Inflammatory macrophage (primary cell): ENCODE data around the gene EPHA5.

ENCODE experiments used
- DNase-seq, 2 donors: peaks; one replicate each; pipeline ENCODE4 v3.0.0-alpha.2; 2020 to 2022

Gene EPHA5

DNA sequence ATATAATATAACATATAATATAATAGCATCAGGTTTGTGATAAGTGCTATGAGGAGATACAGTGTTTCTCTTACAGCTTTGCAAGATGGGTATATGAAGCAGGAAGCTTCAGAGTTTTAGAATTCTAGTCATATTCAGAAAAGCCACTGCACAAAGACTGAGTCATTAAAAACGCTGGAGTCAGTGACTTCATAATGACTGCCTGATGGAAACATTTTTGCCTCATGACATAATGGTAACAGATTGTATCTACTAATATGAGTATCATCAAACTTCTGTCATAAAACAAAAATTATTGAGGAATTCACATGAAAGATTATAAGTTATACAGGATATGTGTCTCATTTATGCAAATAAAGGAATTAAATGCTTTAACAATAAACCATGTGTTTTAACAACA, 46.8 kb downstream of the EPHA5 start:
- no peak for DNase-seq

GRCh38 chr4:65617416-65617815, 52.9 kb downstream of the EPHA5 start:
- DNase-seq = no peak

GRCh38 chr4:65604515-65604914, 65.8 kb downstream of the EPHA5 start:
- no peak for DNase-seq

DNA sequence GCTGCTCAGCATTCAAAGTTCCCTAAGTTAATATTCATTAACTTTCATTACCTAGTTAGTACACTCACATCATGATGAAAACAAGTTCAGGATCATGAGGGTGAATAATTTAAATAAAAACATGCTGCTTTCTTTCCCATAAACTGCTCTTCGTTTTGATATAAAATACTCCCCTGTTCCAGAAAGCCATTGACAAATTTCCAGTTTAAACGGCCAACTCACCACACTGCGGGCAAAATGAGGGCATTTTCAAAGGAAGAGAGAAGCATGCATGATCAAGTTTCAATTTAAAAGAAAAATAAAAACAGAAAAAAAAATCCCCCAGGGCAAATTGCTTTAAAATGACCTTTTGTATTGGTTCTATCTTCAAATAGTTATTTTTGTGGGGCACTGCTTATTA, 69.6 kb downstream of the EPHA5 start:
- no peak for DNase-seq

GRCh38 chr4:65599340-65599739, 70.9 kb downstream of the EPHA5 start:
- DNase-seq = no peak

DNA sequence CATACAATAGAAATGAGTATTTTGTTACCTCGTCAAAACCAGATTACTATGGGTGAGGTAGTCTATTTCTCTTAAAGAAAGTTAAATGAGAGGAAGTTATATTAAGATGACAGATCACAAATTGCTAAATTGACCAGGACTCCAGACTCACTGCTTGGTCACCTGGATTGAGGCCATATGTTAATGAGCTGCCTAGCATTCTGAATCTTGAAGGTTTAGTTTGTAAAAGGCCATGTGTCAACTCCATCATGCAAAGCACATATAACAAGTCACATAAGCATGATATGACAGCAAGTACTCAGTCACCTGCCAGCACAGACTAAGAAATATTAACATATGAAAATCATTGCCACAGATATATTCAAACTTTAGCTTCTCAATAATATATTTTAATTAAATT, 72.6 kb downstream of the EPHA5 start:
- DNase-seq = no peak

GRCh38 chr4:65592089-65592488, 78.2 kb downstream of the EPHA5 start:
- DNase-seq = no peak

DNA sequence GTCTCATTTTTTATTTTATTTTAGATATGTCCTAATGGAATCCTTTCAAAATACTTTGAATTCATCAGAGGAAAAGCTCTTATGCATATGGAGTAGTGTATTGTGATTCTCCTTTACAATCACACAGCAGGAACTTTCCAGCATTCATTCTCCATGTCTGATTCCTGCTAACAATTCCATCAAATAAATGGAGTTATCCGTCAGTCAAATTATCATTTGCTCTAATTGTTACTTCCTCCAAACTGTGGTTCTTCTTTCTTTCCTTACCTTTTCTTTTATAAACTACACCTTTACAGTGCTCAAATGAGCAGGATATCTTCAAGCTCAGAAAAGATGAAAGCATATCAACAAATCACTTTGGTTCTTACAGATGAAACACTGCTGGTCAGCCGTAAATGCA, 80.4 kb downstream of the EPHA5 start:
- DNase-seq = no peak

GRCh38 chr4:65589331-65589730, 81.0 kb downstream of the EPHA5 start:
- DNase-seq = no peak

GRCh38 chr4:65580551-65580950, 89.7 kb downstream of the EPHA5 start:
- DNase-seq = no peak

GRCh38 chr4:65566473-65566872, 103.8 kb downstream of the EPHA5 start:
- DNase-seq = no peak

DNA sequence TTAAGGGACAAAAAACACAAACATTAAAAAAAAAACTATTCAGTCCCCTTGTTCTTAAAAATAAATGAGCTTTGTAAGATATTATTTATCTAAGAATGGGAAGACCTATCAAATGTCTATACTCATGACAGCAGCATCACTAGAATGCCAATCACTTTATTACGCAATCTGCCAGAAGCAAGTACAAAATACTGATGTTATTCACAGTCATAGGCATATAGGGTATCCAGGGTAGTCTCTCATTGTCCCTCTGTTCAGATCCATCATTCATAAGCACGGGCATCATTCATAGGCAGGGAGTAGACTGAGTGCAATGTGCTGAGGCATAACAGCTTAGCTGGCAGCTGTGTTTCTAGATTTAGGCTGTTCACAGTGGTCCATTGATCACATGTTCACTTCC, 109.1 kb downstream of the EPHA5 start:
- DNase-seq = no peak

DNA sequence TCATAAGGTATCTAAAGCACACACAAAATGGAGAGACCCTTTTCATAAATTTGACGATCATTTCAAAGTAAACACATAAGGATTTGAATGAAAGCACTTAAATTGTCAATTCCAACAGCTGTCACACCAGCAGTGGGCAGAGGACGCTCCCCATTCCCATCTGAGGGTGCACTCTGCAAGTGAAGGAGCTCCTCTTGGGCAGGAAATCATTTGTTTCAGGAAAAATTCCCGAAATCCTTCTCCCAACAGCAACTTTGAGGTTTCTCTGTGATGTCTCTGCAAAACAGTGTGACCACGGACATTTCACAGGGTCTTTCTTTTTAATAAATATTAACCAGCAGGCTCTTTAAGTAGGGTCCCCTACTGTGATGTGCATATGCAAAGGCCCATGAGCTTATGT, 111.0 kb downstream of the EPHA5 start:
- DNase-seq = no peak

DNA sequence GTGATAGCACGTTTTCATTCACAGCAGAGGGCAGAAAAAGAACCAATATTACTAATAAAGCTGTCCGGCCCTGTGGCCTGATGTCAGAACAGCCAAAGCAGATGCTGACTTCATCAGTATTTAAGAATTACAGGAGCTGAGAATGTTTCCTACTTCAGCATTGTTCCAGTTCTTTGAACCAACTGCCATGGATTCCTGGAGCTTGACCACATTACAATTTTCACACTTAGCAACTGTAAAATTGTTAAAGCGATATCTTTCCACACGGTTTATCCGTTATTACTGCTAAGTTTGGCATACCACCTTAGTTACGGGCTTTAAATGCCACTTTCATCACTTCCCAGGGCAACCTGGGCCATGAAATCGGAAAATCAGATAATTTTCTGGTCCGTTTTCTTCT, 118.2 kb downstream of the EPHA5 start:
- DNase-seq = no peak

DNA sequence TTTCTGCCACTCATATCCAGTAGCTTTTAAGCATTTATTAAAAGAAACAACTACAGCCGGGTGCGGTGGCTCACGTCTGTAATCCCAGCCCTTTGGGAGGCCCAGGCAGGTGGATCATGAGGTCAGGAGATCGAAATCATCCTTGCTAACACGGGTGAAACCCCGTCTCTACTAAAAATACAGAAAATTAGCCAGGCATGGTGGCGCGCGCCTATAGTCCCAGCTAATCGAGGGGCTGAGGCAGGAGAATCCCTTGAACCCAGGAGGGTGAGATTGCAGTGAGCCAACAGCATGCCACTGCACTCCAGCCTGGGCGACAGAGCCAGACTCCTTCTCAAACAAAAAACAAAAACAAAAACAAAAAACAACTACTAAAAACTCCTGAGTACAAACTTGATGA, 119.8 kb downstream of the EPHA5 start:
- DNase-seq = no peak

DNA sequence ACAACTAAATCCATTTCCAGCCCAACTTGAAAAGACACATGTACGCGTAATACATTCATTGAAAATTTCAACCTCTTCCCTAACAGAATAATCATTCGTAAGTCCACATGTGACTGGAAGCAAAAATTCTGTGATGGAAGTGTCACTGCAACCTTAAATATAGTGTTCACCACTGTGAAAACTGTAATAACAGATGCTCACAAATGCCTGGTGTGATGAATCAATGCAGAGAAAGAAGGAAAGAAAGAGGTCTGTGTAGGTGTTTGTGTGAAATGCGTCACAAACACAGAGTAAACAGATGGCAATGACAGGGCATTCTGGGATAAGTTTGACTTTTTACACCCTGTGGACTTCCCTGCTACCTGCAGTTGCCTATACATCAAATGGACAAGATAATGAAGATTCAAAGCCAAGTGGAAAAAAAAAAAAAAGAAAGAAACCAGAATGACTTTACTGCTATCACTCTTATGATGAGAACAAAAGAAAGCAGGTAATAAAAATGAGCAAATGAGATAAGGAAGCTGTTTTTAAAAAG, 123.3 kb downstream of the EPHA5 start:
- DNase-seq = no peak

GRCh38 chr4:65538571-65538970, 131.7 kb downstream of the EPHA5 start:
- no peak for DNase-seq

DNA sequence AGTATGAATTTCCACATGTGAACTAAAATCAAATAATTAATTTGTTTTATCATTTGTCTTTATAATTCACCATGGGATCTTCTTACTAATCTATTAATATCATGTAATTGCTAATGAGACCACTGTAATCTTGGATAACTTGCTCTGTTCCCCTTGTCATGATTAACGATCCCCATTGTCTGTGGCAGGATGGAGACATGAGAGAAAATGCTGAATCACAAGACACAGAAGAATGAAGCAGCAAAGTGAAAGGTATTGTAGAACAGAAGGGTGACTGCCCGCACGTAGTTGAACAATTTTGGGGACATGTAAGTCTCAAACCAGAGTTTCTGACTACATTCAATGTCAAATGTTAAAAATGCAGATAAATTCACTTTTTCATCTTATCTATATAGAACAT, 135.2 kb downstream of the EPHA5 start:
- no peak for DNase-seq

GRCh38 chr4:65521666-65522065, 148.6 kb downstream of the EPHA5 start:
- DNase-seq = no peak

- DNase-seq = no peak
Measured at GRCh38 chr4:65515646-65516045, 154.6 kb downstream of the EPHA5 start.

GRCh38 chr4:65510976-65511375, 159.3 kb downstream of the EPHA5 start:
- no peak for DNase-seq

GRCh38 chr4:65508168-65508567, 162.1 kb downstream of the EPHA5 start:
- DNase-seq = no peak

GRCh38 chr4:65502131-65502701, 168.1 kb downstream of the EPHA5 start:
- DNase-seq = no peak

DNA sequence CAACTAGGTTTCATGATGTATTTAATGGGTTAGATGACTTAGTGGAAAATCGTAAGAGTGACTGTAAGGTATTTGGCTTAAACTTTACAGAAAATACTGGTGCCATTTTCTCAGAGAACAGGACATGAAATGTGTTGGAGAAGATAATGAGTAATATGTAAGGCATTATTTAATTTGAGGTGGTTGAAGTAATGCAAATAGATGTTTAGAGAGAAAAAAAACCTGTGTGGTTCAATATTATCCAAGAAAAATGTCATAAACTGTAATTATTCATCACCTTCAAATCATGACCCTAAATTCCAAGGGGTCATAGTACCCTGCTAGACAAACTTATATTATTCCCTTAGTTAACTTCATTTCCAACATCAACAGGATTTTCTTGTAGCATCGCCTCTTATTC, 171.7 kb downstream of the EPHA5 start:
- DNase-seq = no peak

GRCh38 chr4:65495439-65495838, 174.8 kb downstream of the EPHA5 start:
- DNase-seq = no peak
